Spleen (tissue), 7 donors: ENCODE data around the gene OAS1.

Source experiments
- POLR2A ChIP-seq, 3 donors: fragments of 450-650 bp; IDR thresholded peaks; one replicate each; pipeline ENCODE4 v1.5.1; 2017; ENCODE audit warnings: antibody characterized with exemption in 3 of 3, mild to moderate bottlenecking in 1 of 3
- TF ChIP-seq, protein P1 (sequence below), 11 experiments: fragments of 200-600 bp in 7 of 11; fragments of 450-650 bp in 4 of 11; sonication (generic) in 4 of 11; IDR thresholded peaks in 8 of 11; conservative IDR thresholded peaks in 3 of 11; 1 replicate in 7 of 11; 2 replicates in 4 of 11; pipeline versions ENCODE4 v1.4.0 to v1.8.0; 2016 to 2021; ENCODE audit warnings: antibody characterized with exemption in 11 of 11, inconsistent platforms in 4 of 11, mild to moderate bottlenecking in 1 of 11
- donor health status: DM: no; HTN: no; CAD: no; lungs with moderate emphysema.
- donor health status: DM: no; HTN: no; CAD: no.
- donor health status: DM: no; HTN: no; CAD: no.

- TF ChIP-seq POLR2A (IDR thresholded peaks at IDR 0.05): no peak
- TF ChIP-seq, protein P1, sequence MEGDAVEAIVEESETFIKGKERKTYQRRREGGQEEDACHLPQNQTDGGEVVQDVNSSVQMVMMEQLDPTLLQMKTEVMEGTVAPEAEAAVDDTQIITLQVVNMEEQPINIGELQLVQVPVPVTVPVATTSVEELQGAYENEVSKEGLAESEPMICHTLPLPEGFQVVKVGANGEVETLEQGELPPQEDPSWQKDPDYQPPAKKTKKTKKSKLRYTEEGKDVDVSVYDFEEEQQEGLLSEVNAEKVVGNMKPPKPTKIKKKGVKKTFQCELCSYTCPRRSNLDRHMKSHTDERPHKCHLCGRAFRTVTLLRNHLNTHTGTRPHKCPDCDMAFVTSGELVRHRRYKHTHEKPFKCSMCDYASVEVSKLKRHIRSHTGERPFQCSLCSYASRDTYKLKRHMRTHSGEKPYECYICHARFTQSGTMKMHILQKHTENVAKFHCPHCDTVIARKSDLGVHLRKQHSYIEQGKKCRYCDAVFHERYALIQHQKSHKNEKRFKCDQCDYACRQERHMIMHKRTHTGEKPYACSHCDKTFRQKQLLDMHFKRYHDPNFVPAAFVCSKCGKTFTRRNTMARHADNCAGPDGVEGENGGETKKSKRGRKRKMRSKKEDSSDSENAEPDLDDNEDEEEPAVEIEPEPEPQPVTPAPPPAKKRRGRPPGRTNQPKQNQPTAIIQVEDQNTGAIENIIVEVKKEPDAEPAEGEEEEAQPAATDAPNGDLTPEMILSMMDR (IDR thresholded peaks at IDR 0.05 in 8 of 11, conservative IDR thresholded peaks at IDR 0.05 in 3 of 11): no peak
Measured at GRCh38 chr12:112860181-112860580, 46.6 kb upstream of the OAS1 start.
